Fibroblast of lung (primary cell): ENCODE results near the gene NEGR1. TPM values are rescaled to one million over a fixed set of nuclear protein-coding genes. Genes with fewer than 3 reads are reported as not detected.

Experiments
- DNase-seq, 2 donors: peaks; one replicate each; pipeline versions ENCODE4 v3.0.0 to v3.0.0-alpha.2; 2010; ENCODE audit warnings: low read depth in 2 of 2
- H2AFZ ChIP-seq: 2 replicates; pipeline ENCODE4 v1.5.1; 2012; ENCODE audit warnings: low read length, control low read depth, inconsistent platforms
- H3K27ac ChIP-seq: 2 replicates; pipeline ENCODE4 v1.5.1; 2011; ENCODE audit warnings: low read length, control low read depth; ENCODE audit not compliant: insufficient read depth
- H3K27me3 ChIP-seq: 2 replicates; pipeline ENCODE4 v1.5.1; 2011; ENCODE audit warnings: mild to moderate bottlenecking, low read length; ENCODE audit not compliant: control insufficient read depth, insufficient read depth
- H3K36me3 ChIP-seq: 2 replicates; pipeline ENCODE4 v1.5.1; 2011; ENCODE audit warnings: low read length; ENCODE audit not compliant: control insufficient read depth, insufficient read depth
- H3K4me1 ChIP-seq: 2 replicates; pipeline ENCODE4 v1.5.1; 2011; ENCODE audit warnings: low read length; ENCODE audit not compliant: control insufficient read depth, insufficient read depth; ENCODE audit errors: extremely low read depth
- H3K4me2 ChIP-seq: 2 replicates; pipeline ENCODE4 v1.5.1; 2011; ENCODE audit warnings: low read length, control low read depth; ENCODE audit not compliant: insufficient read depth; ENCODE audit errors: extremely low read depth
- H3K4me3 ChIP-seq, 4 experiments: fragments of 200-600 bp in 1 of 4; sonication (generic) in 1 of 4; replicated peaks in 1 of 4; 2 replicates each; pipeline ENCODE4 v1.5.1; 2011 to 2016; ENCODE audit warnings: low read length in 4 of 4, low read depth in 3 of 4, mild to moderate bottlenecking in 3 of 4, control low read depth in 2 of 4, inconsistent platforms in 1 of 4, mixed read lengths in 1 of 4; ENCODE audit not compliant: insufficient read depth in 1 of 4; ENCODE audit errors: control extremely low read depth in 1 of 4
- H3K79me2 ChIP-seq: 2 replicates; pipeline ENCODE4 v1.5.1; 2012; ENCODE audit warnings: mild to moderate bottlenecking, low read length, inconsistent platforms; ENCODE audit not compliant: control insufficient read depth, insufficient read depth
- H3K9ac ChIP-seq: 2 replicates; pipeline ENCODE4 v1.5.1; 2011; ENCODE audit warnings: mild to moderate bottlenecking, low read length, control low read depth; ENCODE audit not compliant: insufficient read depth
- H3K9me3 ChIP-seq: 2 replicates; pipeline ENCODE4 v1.5.1; 2012; ENCODE audit warnings: low read depth, low read length; ENCODE audit not compliant: control insufficient read depth, insufficient read depth
- H4K20me1 ChIP-seq: 2 replicates; pipeline ENCODE4 v1.5.1; 2011; ENCODE audit warnings: low read length; ENCODE audit not compliant: control insufficient read depth, insufficient read depth; ENCODE audit errors: extremely low read depth
- CTCF ChIP-seq, 2 donors: IDR thresholded peaks in 1 of 2; conservative IDR thresholded peaks in 1 of 2; 1 replicate in 1 of 2; 2 replicates in 1 of 2; pipeline ENCODE4 v1.5.1; 2011 to 2012; ENCODE audit warnings: low read length in 2 of 2, control low read depth in 1 of 2, inconsistent platforms in 1 of 2, low read depth in 1 of 2, mild to moderate bottlenecking in 1 of 2
- EZH2 ChIP-seq: IDR thresholded peaks from 2 replicates; pipeline ENCODE4 v1.5.1; 2012; ENCODE audit warnings: low read length, control low read depth, mild to moderate bottlenecking; ENCODE audit errors: missing control alignments
- polyA plus RNA-seq, 2 donors: library from polyadenylated mRNA; depleted of rRNA in 1 of 2; stranded (reverse) in 1 of 2; unstranded in 1 of 2; fragments of >200 nt; gene quantifications; 2 replicates each; pipeline ENCODE4 v1.2.1, GENCODE V29; 2011 to 2012; ENCODE audit warnings: missing spikeins in 1 of 2
- total RNA-seq: library from RNA; depleted of rRNA; stranded (reverse); fragments of >200 nt; gene quantifications from 2 replicates; pipeline ENCODE4 v1.2.1, GENCODE V29; 2014

The NEGR1 gene
- total and polyA plus RNA-seq, 2 donors (not counting 1 experiment from before 2014, with no cell fraction given): 3.1 to 9.4 TPM

- Histone ChIP-seq H3K9ac (no peak overlapping the region), H3K27ac (no peak overlapping the region), H3K36me3 (no peaks in the 10 kb centered on the region), H3K79me2 (no peaks in the 10 kb centered on the region), H3K9me3 (no peaks in the 10 kb centered on the region), H3K27me3 (no peaks in the 10 kb centered on the region), H2AFZ (no peak overlapping the region), H3K4me2 (no peak overlapping the region), H3K4me3 (no peak overlapping the region), H3K4me1 (no peaks in the 10 kb centered on the region), H4K20me1 (no peaks in the 10 kb centered on the region)
- no peak for TF ChIP-seq EZH2
- TF ChIP-seq CTCF (conservative IDR thresholded peaks at IDR 0.05 in 1 of 2, IDR thresholded peaks at IDR 0.05 in 1 of 2; ENCODE audit: low read depth in 1 of 2, low read length in 2 of 2): no peak
- DNase-seq: no peak
These were observed 152.5 kb downstream of the NEGR1 start for GRCh38 chr1:72129869-72130268.

GRCh38 chr1:72122099-72122880, 160.0 kb downstream of the NEGR1 start:
- TF ChIP-seq CTCF (conservative IDR thresholded peaks at IDR 0.05 in 1 of 2, IDR thresholded peaks at IDR 0.05 in 1 of 2; ENCODE audit: low read depth in 1 of 2, low read length in 2 of 2) (no peak), EZH2 (no peak)
- peak in 1 of 2 donors; percentile 22 for DNase-seq

DNA sequence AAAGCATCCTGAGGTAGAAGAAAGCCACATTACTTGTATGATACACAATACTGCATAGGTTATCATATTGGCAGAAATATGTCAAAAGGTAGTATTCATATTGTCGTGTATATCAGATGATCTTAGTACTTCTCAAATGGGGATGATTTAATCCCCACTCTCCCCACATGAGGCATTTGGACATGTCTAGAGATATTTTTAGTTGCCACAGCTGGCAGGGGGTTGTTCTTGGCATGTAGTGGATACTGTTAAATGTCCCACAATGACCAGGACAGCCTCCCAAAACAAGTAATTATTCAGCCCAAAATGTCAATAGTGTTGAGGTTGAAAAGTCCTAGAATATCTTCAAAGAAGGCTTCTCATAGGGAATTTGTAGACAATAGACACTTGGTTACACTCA, 162.8 kb downstream of the NEGR1 start:
- Histone ChIP-seq H3K4me3 (no peak overlapping the region), H3K27me3 (no peaks in the 10 kb centered on the region), H3K36me3 (no peaks in the 10 kb centered on the region), H3K79me2 (no peaks in the 10 kb centered on the region), H3K9ac (no peak overlapping the region), H3K4me2 (no peak overlapping the region), H3K9me3 (no peaks in the 10 kb centered on the region), H3K27ac (no peak overlapping the region), H2AFZ (no peak overlapping the region), H3K4me1 (no peaks in the 10 kb centered on the region), H4K20me1 (no peaks in the 10 kb centered on the region)
- TF ChIP-seq CTCF (conservative IDR thresholded peaks at IDR 0.05 in 1 of 2, IDR thresholded peaks at IDR 0.05 in 1 of 2; ENCODE audit: low read depth in 1 of 2, low read length in 2 of 2): no peak
- no peak for TF ChIP-seq EZH2
- DNase-seq: no peak

More at GRCh38 chr1:72122099-72122880, 160.0 kb downstream of the NEGR1 start:
- no peak overlapping the region for H3K9ac ChIP-seq
- H3K36me3 ChIP-seq: no peaks in the 10 kb centered on the region
- H3K27me3 ChIP-seq: no peaks in the 10 kb centered on the region
- no peak overlapping the region for H3K4me2 ChIP-seq
- no peak overlapping the region for H3K27ac ChIP-seq
- H4K20me1 ChIP-seq: no peaks in the 10 kb centered on the region
- H3K4me1 ChIP-seq: no peaks in the 10 kb centered on the region
- H2AFZ ChIP-seq: no peak overlapping the region
- no peaks in the 10 kb centered on the region for H3K9me3 ChIP-seq
- no peak overlapping the region for H3K4me3 ChIP-seq
- no peaks in the 10 kb centered on the region for H3K79me2 ChIP-seq
